ENCODE measurements around the gene THRA.
"Not testable (repeated sequence)": the region's sequence is repeated elsewhere in the genome, so short reads cannot be mapped to it uniquely, and the experiment has no call there.

THRA gene

GRCh38 chr17:40113110-40113906 is 50.5 kb downstream of the THRA start:
- DNase-seq: peak; percentile 90

DNA sequence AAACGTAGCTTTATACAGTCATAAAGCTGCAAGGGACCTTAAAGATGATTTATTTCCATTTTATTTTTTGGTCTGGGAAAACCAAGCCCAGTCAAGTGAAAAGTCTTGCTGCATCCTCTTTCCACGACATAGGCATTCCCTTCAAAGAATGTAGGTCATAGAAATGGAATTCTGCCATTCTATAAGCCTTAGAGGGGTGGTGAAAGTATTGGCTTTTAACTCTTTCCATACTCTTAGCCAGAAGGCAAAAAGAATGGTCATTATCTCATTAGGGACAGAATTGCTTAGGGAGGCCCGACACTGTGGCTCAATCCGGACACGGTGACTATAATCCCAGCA is 51.1 kb downstream of the THRA start:
- no peak for DNase-seq

DNA sequence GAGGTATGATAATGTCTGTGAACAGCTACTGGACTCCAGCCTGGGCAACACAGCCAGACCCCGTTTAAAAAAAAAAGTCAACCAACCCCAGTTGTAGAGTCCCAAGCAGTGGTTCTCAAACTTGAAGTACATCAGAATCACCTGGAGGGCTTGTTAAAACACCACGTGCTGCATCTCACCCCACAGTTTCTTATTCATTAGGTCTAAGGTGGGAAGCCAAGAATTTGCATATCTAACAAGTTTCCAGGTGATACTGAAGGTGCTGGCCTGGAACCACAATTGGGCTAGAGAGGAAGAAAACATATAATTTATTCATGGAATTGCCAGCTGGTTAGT is 52.3 kb downstream of the THRA start:
- no peak for DNase-seq

DNA sequence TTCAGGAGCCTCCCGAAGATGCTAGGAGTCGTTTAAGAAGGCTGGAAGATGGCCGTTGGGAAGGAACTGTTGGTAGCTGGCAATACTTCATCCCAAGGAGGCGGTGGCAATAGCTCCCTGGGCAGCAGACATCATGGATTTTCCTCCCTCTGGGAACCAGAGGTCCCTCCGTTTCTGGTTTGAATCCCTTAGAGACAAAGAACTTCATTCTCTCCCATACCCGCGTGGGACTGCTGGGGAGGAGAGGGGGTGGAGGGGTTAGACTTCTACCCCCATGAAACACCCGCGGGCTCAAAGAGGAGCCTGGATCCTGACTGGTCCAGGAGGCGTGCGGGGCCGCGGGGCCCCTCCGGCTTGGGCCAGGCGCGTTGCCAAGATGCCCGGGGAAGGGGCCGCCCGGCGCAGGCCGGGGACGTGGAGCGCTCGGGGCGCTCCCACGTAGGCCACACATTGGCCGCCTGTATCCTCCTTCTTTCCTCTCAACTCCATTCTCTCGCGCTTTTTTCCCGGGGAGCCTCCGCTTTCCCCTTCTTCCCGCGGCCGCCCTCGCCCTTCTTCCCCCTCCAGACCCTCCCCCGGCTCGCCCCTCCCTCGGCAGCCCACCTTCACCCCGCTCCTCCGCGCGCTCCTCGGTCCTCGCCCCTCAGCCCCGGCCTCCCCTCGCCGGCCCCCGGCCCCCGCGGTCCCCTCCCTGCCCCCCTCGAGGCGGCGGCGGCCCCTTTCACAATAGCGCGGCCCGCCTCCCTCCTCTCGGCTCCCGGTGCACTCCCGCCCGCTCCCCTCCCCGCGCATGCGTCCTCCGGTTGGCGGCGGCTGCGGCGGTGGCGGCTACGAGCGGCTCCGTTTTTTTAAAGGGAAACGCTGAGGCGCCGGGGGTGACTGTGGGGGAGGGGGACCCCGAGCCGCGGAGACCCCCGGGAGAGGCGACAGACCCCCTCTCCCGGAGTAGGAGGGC is 58.7 kb downstream of the THRA start, which contains the start of gene MSL1:
MSL1 (plus strand) TSS at position 791 of the 955 bp plus-strand sequence. CDS start 642 bp downstream, outside the sequence.
- DNase-seq: peak; percentile 88

DNA sequence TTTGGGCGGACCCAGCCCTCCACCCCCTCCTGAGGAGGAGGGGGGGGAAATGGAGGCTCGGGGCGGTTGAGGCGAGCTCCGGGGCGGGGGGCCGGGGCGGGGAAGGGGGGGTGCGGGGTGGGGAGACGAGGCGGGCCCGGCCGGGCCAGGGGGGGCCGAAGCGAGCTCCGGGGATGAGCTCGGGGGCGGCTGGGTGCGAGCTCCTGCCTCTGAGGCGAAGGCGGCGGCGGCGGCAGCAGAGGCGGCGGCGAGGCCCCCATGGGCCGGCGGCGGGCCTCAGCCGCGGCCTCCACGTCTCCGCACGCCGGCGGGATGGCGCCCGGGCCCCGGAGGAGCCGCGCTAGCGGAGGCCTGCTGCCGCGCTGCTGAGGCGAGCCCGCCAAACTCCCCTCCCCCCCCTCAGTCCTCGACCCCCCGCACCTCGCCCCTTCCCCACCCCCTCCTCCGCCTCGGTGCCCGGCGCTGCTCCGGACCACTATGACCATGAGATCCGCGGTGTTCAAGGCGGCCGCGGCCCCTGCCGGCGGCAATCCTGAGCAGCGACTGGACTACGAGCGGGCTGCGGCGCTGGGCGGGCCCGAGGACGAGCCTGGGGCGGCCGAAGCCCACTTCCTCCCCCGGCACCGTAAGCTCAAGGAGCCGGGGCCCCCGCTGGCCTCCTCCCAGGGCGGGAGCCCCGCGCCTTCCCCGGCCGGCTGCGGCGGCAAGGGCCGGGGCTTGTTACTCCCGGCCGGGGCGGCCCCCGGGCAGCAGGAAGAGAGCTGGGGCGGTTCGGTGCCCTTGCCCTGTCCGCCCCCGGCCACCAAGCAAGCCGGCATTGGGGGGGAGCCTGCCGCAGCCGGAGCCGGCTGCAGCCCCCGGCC is 59.6 kb downstream of the THRA start:
- peak; percentile 52 for DNase-seq

DNA sequence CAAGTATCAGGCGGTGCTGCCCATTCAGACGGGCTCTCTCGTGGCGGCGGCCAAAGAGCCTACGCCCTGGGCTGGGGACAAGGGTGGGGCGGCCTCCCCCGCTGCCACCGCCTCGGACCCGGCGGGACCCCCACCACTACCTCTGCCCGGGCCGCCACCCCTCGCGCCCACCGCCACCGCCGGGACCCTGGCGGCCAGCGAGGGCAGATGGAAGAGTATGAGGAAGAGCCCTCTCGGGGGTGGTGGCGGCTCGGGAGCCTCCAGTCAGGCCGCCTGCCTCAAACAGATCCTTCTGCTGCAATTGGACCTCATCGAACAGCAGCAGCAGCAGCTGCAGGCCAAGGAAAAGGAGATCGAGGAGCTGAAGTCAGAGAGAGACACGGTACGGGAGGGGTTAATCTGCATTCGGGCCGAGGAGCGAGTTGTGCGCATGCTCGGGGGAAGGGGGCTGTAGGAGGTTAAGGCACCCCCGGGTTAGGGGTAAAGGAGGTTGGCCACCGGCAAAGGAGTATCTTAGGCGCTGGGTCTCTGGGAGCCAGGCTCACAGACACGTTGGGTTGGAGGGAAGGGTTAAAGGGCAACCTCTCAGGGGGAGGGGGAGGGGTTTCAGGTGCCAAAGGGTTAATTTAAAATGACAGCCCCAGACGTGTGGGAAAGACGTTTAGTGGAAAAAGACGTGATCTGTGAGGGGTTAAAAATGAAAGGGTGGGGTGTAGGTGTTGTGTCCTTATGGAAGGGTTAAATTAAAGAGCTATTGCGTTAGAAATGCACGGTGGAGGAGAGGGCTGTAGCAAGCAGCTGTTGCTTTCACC is 60.4 kb downstream of the THRA start:
- peak; percentile 63 for DNase-seq

GRCh38 chr17:40123811-40124114 is 61.0 kb downstream of the THRA start:
- no peak for DNase-seq

DNA sequence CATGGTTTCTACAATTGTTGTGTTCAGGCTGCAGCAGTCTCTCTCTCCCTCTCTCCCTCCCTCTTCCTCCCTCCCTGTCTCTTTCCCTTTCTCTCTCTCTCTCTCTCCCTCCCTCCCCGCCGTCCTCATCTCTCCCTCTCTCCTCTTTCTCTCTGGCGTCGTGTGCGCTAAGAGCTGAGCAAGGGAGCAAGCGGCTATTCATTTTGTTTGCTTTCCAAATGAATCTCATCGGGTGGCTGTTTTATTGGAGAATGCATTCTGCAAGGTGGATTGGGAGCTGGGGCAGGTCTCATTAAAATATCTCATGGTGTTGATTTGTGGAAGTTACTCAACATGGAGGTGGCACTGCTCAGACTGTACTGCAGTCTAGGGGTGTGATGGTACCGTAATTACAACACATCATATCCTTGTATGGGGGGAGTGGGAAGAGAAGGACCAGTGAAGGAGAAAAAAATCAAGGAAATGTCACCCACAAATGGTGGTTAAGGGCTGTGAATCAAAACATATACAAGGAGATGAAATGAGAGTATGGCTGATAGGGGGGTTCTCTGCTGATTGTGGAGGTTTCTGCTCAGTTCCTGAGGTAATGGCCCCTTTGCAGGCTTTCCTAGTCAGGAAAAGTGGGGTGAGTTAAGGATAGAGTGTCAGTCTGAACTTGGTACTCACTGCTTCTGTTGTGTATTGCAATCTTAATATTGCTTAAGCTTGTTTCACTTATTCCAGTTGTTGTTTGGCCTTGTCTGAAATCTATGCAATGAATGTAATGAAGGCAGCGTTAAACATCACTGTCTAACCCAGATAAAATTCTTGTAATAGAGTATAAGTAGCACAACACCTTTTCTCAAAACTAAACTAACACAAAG is 61.7 kb downstream of the THRA start:
- DNase-seq: no peak

DNA sequence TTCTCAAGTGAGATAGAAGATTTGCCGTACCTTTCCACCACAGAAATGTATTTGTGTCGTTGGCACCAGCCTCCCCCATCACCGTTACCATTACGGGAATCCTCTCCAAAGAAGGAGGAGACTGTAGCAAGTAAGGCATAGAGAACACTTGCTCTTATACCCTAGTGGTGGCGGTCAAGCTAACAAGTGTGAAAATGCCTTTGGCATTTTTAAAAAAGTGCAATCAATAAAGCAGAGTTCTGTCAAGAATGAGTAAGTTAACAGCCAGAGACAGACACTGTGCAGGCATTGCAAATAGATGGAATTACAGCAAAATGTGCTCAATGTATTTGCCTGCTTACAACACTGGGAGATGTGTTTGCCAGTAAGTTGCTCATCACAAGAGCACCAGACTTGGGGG is 66.7 kb downstream of the THRA start:
- no peak for DNase-seq

GRCh38 chr17:40130352-40131042 is 67.7 kb downstream of the THRA start:
- no peak for DNase-seq

GRCh38 chr17:40134184-40134583 is 71.4 kb downstream of the THRA start:
- DNase-seq: no peak

DNA sequence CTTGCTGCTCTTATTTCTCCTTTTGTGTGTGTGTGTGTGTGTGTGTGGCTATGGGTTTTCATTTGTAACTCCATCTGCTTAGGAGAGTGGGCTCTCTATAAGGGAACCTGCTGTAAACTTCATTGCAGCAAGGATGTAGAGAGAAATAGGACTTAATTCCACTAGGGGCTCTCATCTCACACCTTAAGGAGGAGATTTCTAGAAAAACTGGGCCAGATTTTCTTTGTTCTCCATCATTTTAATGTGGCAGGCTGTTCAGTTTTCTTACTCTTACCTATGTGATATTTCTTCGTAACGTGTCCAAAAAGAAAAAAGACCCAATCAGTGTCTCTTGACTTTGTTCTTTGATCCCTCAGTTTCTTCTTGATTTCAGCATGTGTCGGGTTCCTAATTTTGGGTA is 73.1 kb downstream of the THRA start:
- no peak for DNase-seq

GRCh38 chr17:40139566-40140058 is 76.8 kb downstream of the THRA start:
- DNase-seq: no peak

GRCh38 chr17:40143166-40143565 is 80.4 kb downstream of the THRA start:
- not testable (repeated sequence) for DNase-seq
